K562 (cell line): Measurements from ENCODE around the gene PDE1C. TPM values are rescaled to one million over a fixed set of nuclear protein-coding genes. Genes with fewer than 3 reads are reported as not detected.

Experiments used
- ATAC-seq: fragments of 200-7000 bp; cut with Tn5 transposase; 3 replicates; pipeline ENCODE4 v1.9.1; 2020; ENCODE audit warnings: moderate library complexity
- BruUV-seq: library from RNA; stranded (reverse); fragments of 400-500 nt; replicated peaks from 2 replicates; lab custom pipeline; 2021; lab: Mats Ljungman, UMichigan
- CTCF ChIA-PET: fragments of 300-600 bp; formaldehyde crosslinking; extraction: SDS; loops from one replicate; lab custom pipeline; 2021; ENCODE audit warnings: low intra/inter-chr PET ratio; lab: Yijun Ruan, JAX
- POLR2A ChIA-PET: fragments of 300-600, 350-650 bp; sonication (Branson Sonifier 250); formaldehyde crosslinking; extraction: SDS; loops from one replicate; lab custom pipeline; 2021; ENCODE audit warnings: antibody characterized with exemption, inconsistent platforms; lab: Yijun Ruan, JAX
- DNase-seq, 4 experiments: peaks; one replicate each; pipeline versions ENCODE4 v3.0.0 to v3.0.0-alpha.2; 2011 to 2018; ENCODE audit warnings: low spot score in 3 of 4, mixed read lengths in 3 of 4; ENCODE audit errors: extremely low read depth in 1 of 4
- FAIRE-seq: peaks from 2 replicates; lab custom pipeline; 2011; peaks lifted over from hg19 to GRCh38; lab: Jason Lieb, UNC
- H2AFZ ChIP-seq: 2 replicates; pipeline ENCODE4 v1.6.0; 2011; ENCODE audit warnings: low read depth, low read length, control low read depth, inconsistent platforms
- H3K27ac ChIP-seq: fragments of 200-600 bp; 3 replicates; pipeline ENCODE4 v1.8.0; 2011; ENCODE audit warnings: low read depth, mild to moderate bottlenecking, control low read depth, inconsistent platforms, low read length, moderate library complexity, mixed read lengths; ENCODE audit errors: extremely low read depth
- H3K27me3 ChIP-seq, 2 experiments: fragments of 300-600 bp in 1 of 2; 2 replicates in 1 of 2; 3 replicates in 1 of 2; pipeline versions ENCODE4 v1.6.0 to v1.8.0; 2011; ENCODE audit warnings: inconsistent platforms in 2 of 2, low read length in 2 of 2, mild to moderate bottlenecking in 1 of 2, mixed read lengths in 1 of 2, moderate library complexity in 1 of 2; ENCODE audit not compliant: control insufficient read depth in 2 of 2, insufficient read depth in 2 of 2
- H3K36me3 ChIP-seq: fragments of 300-600 bp; 3 replicates; pipeline ENCODE4 v1.8.0; 2011; ENCODE audit warnings: mild to moderate bottlenecking, low read length, inconsistent platforms; ENCODE audit not compliant: control insufficient read depth, insufficient read depth
- H3K4me1 ChIP-seq, 2 experiments: fragments of 200-600 bp in 1 of 2; replicated peaks in 1 of 2; 2 replicates in 1 of 2; 3 replicates in 1 of 2; pipeline versions ENCODE4 v1.5.1 to v1.8.0; 2011; ENCODE audit warnings: inconsistent platforms in 2 of 2, low read length in 2 of 2, mild to moderate bottlenecking in 1 of 2, mixed read lengths in 1 of 2, moderate library complexity in 1 of 2; ENCODE audit not compliant: control insufficient read depth in 2 of 2, insufficient read depth in 2 of 2
- H3K4me2 ChIP-seq: 2 replicates; pipeline ENCODE4 v1.6.1; 2011; ENCODE audit warnings: low read length, control low read depth, inconsistent platforms, mixed read lengths; ENCODE audit not compliant: insufficient read depth
- H3K4me3 ChIP-seq: fragments of 200-600 bp; sonication (generic), shearing (Covaris generic); 2 replicates; pipeline ENCODE4 v1.5.1; 2016; ENCODE audit warnings: control low read depth, inconsistent platforms
- H3K79me2 ChIP-seq: fragments of 200-600 bp; 3 replicates; pipeline ENCODE4 v1.8.0; 2011; ENCODE audit warnings: low read length, inconsistent platforms; ENCODE audit not compliant: control insufficient read depth, insufficient read depth
- H3K9ac ChIP-seq, 2 experiments: 2 replicates each; pipeline versions ENCODE4 v1.6.0 to v1.6.1; 2011; ENCODE audit warnings: low read depth in 2 of 2, low read length in 2 of 2, control low read depth in 1 of 2, inconsistent platforms in 1 of 2, mild to moderate bottlenecking in 1 of 2, mixed read lengths in 1 of 2; ENCODE audit not compliant: insufficient read depth in 1 of 2
- H3K9me1 ChIP-seq: one replicate; pipeline ENCODE4 v1.6.0; 2011; ENCODE audit warnings: inconsistent platforms, mild to moderate bottlenecking, low read length, moderate library complexity; ENCODE audit not compliant: control insufficient read depth, insufficient read depth
- H3K9me3 ChIP-seq: replicated peaks from 2 replicates; pipeline ENCODE4 v1.5.1; 2011; ENCODE audit warnings: low read depth, low read length, inconsistent platforms; ENCODE audit not compliant: control insufficient read depth, insufficient read depth
- H4K20me1 ChIP-seq: replicated peaks from 2 replicates; pipeline ENCODE4 v1.6.1; 2011; ENCODE audit warnings: low read length, inconsistent platforms, mixed read lengths; ENCODE audit not compliant: control insufficient read depth, insufficient read depth
- ARID4B ChIP-seq: sonication (generic); formaldehyde crosslinking; IDR thresholded peaks from 2 replicates; pipeline ENCODE4 v1.8.0; 2022; ENCODE audit warnings: mild to moderate bottlenecking, missing genetic modification reagents
- CREB3L1 ChIP-seq: fragments of 450-650 bp; IDR thresholded peaks from 2 replicates; pipeline ENCODE4 v1.6.1; 2014; ENCODE audit warnings: low read depth, mild to moderate bottlenecking, moderate library complexity, borderline replicate concordance
- ETS2 ChIP-seq: IDR thresholded peaks from 2 replicates; pipeline ENCODE4 v1.6.1; 2016; ENCODE audit warnings: borderline replicate concordance, missing genetic modification characterization, mild to moderate bottlenecking, moderate library complexity, missing compliant biosample characterization; ENCODE audit not compliant: poor library complexity, severe bottlenecking
- FUS ChIP-seq: fragments of 200-400 bp; formaldehyde crosslinking; optimal IDR thresholded peaks from 2 replicates; pipeline ENCODE3; 2017; ENCODE audit warnings: low read depth, low read length
- HES1 ChIP-seq: fragments of 450-650 bp; IDR thresholded peaks from 2 replicates; pipeline ENCODE4 v1.6.1; 2016; ENCODE audit warnings: low read depth, mild to moderate bottlenecking, moderate library complexity
- HNRNPH1 ChIP-seq: fragments of 200-400 bp; formaldehyde crosslinking; optimal IDR thresholded peaks from 2 replicates; pipeline ENCODE3; 2017; ENCODE audit warnings: low read depth, mild to moderate bottlenecking, low read length, moderate library complexity
- KLF6 ChIP-seq: fragments of 250-450 bp; sonication (Bioruptor Pico); IDR thresholded peaks from 2 replicates; pipeline ENCODE4 v1.4.0; 2020; ENCODE audit warnings: mild to moderate bottlenecking, moderate library complexity, borderline replicate concordance
- SIX5 ChIP-seq, 2 experiments: IDR thresholded peaks; 2 replicates each; pipeline ENCODE4 v1.6.1; 2011; ENCODE audit warnings: low read length in 2 of 2, borderline replicate concordance in 1 of 2, low read depth in 1 of 2, mild to moderate bottlenecking in 1 of 2, moderate library complexity in 1 of 2; ENCODE audit not compliant: insufficient read depth in 1 of 2
- TCF15 ChIP-seq: fragments of 250-450 bp; sonication (Bioruptor Pico); IDR thresholded peaks from 2 replicates; pipeline ENCODE4 v1.8.0; 2022; ENCODE audit warnings: moderate library complexity, mild to moderate bottlenecking, inconsistent platforms
- TRIM25 ChIP-seq: fragments of 450-650 bp; IDR thresholded peaks from 2 replicates; pipeline ENCODE4 v1.7.0; 2016; ENCODE audit warnings: borderline replicate concordance
- ZNF175 ChIP-seq: fragments of 200-800 bp; sonication (Bioruptor generic); IDR thresholded peaks from 2 replicates; pipeline ENCODE4 v1.6.1; 2016; ENCODE audit warnings: low read depth, mild to moderate bottlenecking, missing genetic modification characterization, missing compliant biosample characterization
- ZNF785 ChIP-seq: fragments of 250-450 bp; sonication (Bioruptor Pico); IDR thresholded peaks from 2 replicates; pipeline ENCODE4 v1.4.0; 2020; ENCODE audit warnings: mild to moderate bottlenecking
- WGBS: fragments of 100-300 bp; shearing (Covaris generic); methylation state at CpG from one replicate; pipeline ENCODE4 v1.1.6; 2016; ENCODE audit warnings: low coverage, mixed read lengths; ENCODE audit not compliant: insufficient coverage; ENCODE audit errors: missing lambda C conversion rate; 5-methylcytosine and 5-hydroxymethylcytosine counted together
- in situ Hi-C: fragments of 300-500 bp; cut with MboI; formaldehyde crosslinking; loops from 4 replicates; pipeline ENCODE4 v1.15.0; 2018; ENCODE audit warnings: inconsistent platforms, mixed read lengths
- intact Hi-C: fragments of 100-400 bp; cut with micrococcal nuclease; formaldehyde crosslinking; loops from 2 replicates; pipeline ENCODE4 v1.14.2; 2022
- polyA plus RNA-seq, 8 experiments: library from polyadenylated mRNA; depleted of rRNA in 4 of 8; stranded (reverse) in 5 of 8; unstranded in 3 of 8; fragments of >200 nt; fragmentation: Nextera tagmentation in 2 of 8; fragmentation: Illumina TruSeq in 1 of 8; extraction: Ambion mirVana in 2 of 8; extraction: Trizol in 1 of 8; gene quantifications; 2 replicates each; pipeline versions ENCODE4 v1.2.1 to v1.2.3, GENCODE V29; 2011 to 2014; ENCODE audit warnings: inconsistent platforms in 1 of 8, missing spikeins in 1 of 8
- total RNA-seq, 7 experiments: library from RNA; depleted of rRNA in 6 of 7; stranded (reverse); fragments of >200 nt in 6 of 7; fragmentation: Illumina TruSeq in 2 of 7; extraction: Trizol in 2 of 7; gene quantifications; 2 replicates each; pipeline versions ENCODE4 v1.2.1 to v1.2.3, GENCODE V29; 2011 to 2021; ENCODE audit warnings: low replicate concordance in 1 of 7

PDE1C gene
- total and polyA plus RNA-seq, 9 of the 15 experiments (the other 6 are each of a cell fraction or from before 2014, with no cell fraction given), result under 0.01 to 0.01 TPM; not detected in 7

- in situ Hi-C loops, result no loop called here
- POLR2A ChIA-PET, result no interaction called here
- TF ChIP-seq KLF6 (CRISPR knock-in tag) (no peak), HNRNPH1 (no peak), ZNF785 (no peak), CREB3L1 (no peak), FUS (no peak), ZNF175 (CRISPR knock-in tag) (no peak), HES1 (no peak), SIX5 (IDR thresholded peaks at IDR 0.05; ENCODE audit: borderline replicate concordance in 1 of 2, insufficient read depth in 1 of 2, low read depth in 1 of 2, low read length in 2 of 2) (no peak), TCF15 (no peak), TRIM25 (no peak), ETS2 (tag) (no peak), ARID4B (CRISPR knock-in tag) (no peak)
These were observed 275.3 kb downstream of the PDE1C start for GRCh38 chr7:31794851-31795344.

More at GRCh38 chr7:31794851-31795344, 275.3 kb downstream of the PDE1C start:
- ATAC-seq (no peak), DNase-seq (no peak), FAIRE-seq (no peak)
- no peak overlapping the region for H3K9ac ChIP-seq
- intact Hi-C loops, result no loop called here
- no peaks in the 10 kb centered on the region for H3K36me3 ChIP-seq
- 5% methylated on average over 2 of the region's 2 CpGs for WGBS
- no peaks in the 10 kb centered on the region for H3K9me1 ChIP-seq
- H3K9me3 ChIP-seq, result no peaks in the 10 kb centered on the region; the same call in 1 of the 2 replicates
- H3K4me3 ChIP-seq, result no peak overlapping the region
- H4K20me1 ChIP-seq, result no peaks in the 10 kb centered on the region
- no peak overlapping the region for H3K27ac ChIP-seq
- H3K4me1 ChIP-seq, result no peaks in the 10 kb centered on the region
- H3K4me2 ChIP-seq, result no peak overlapping the region
- H3K79me2 ChIP-seq, result no peaks in the 10 kb centered on the region
- CTCF ChIA-PET, result no interaction called here
- BruUV-seq, result no TSS peak
- no peaks in the 10 kb centered on the region for H3K27me3 ChIP-seq
- H2AFZ ChIP-seq, result no peak overlapping the region
